ENCODE data around the gene TTC24.

GRCh38 chr1:156586892-156587477 is 7.5 kb downstream of the TTC24 start:
- TF ChIP-seq POLR2A (IDR thresholded peaks at IDR 0.05; ENCODE audit: extremely low read depth, insufficient read length) (no peak), MYC (IDR thresholded peaks at IDR 0.05; ENCODE audit: low read depth, low read length) (no peak), MAX (IDR thresholded peaks at IDR 0.05; ENCODE audit: low read depth, low read length) (no peak)
- TF ChIP-seq, protein P1, sequence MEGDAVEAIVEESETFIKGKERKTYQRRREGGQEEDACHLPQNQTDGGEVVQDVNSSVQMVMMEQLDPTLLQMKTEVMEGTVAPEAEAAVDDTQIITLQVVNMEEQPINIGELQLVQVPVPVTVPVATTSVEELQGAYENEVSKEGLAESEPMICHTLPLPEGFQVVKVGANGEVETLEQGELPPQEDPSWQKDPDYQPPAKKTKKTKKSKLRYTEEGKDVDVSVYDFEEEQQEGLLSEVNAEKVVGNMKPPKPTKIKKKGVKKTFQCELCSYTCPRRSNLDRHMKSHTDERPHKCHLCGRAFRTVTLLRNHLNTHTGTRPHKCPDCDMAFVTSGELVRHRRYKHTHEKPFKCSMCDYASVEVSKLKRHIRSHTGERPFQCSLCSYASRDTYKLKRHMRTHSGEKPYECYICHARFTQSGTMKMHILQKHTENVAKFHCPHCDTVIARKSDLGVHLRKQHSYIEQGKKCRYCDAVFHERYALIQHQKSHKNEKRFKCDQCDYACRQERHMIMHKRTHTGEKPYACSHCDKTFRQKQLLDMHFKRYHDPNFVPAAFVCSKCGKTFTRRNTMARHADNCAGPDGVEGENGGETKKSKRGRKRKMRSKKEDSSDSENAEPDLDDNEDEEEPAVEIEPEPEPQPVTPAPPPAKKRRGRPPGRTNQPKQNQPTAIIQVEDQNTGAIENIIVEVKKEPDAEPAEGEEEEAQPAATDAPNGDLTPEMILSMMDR (IDR thresholded peaks at IDR 0.05; ENCODE audit: low read depth, low read length): no peak

Measured in NB4 (cell line).